HG03558 (cell line): ENCODE results near the gene PAOX.
"Not testable (repeated sequence)": the region's sequence is repeated elsewhere in the genome, so short reads cannot be mapped to it uniquely, and the experiment has no call there.

Experiments used
- ATAC-seq: cut with Tn5 transposase; IDR thresholded peaks from one replicate; pipeline ENCODE4 v1.9.1; 2021; ENCODE audit warnings: moderate number of reproducible peaks; ENCODE audit not compliant: unreplicated experiment; ENCODE audit errors: extremely low read depth

Gene PAOX

GRCh38 chr10:133379801-133380666 is 972 bp downstream of the PAOX start:
- ATAC-seq = no peak

- ATAC-seq = no peak
These were observed 2.0 kb downstream of the PAOX start for GRCh38 chr10:133381036-133381435.

GRCh38 chr10:133383551-133383950 is 4.5 kb downstream of the PAOX start:
- no peak for ATAC-seq

GRCh38 chr10:133384071-133384470 is 5.0 kb downstream of the PAOX start:
- no peak for ATAC-seq

GRCh38 chr10:133385214-133385613 is 6.2 kb downstream of the PAOX start:
- ATAC-seq = no peak

- not testable (repeated sequence) for ATAC-seq
These were observed 7.9 kb downstream of the PAOX start for GRCh38 chr10:133386951-133387350.

GRCh38 chr10:133388236-133388972 is 9.3 kb downstream of the PAOX start:
- ATAC-seq = no peak

- peak; percentile 84 for ATAC-seq
These were observed 10.1 kb downstream of the PAOX start for GRCh38 chr10:133388973-133389818.

GRCh38 chr10:133390597-133391248 is 11.7 kb downstream of the PAOX start:
- ATAC-seq = no peak

- ATAC-seq = no peak
These were observed 12.2 kb downstream of the PAOX start for GRCh38 chr10:133391249-133391635.

GRCh38 chr10:133391761-133392518 is 12.9 kb downstream of the PAOX start:
- no peak for ATAC-seq

GRCh38 chr10:133393401-133394063 is 14.5 kb downstream of the PAOX start:
- no peak for ATAC-seq

- ATAC-seq = peak; percentile 53
These were observed 15.1 kb downstream of the PAOX start, which contains the start of gene MTG1 for GRCh38 chr10:133394064-133394663. Gene MTG1, plus strand, starts transcription at chr10:133394157. Its CDS starts 64 bp downstream, at chr10:133394221.

GRCh38 chr10:133394801-133395221 is 15.7 kb downstream of the PAOX start:
- ATAC-seq = no peak

GRCh38 chr10:133396035-133396624 is 17.1 kb downstream of the PAOX start:
- ATAC-seq = no peak

GRCh38 chr10:133397938-133398337 is 18.9 kb downstream of the PAOX start:
- ATAC-seq = no peak

- no peak for ATAC-seq
These were observed 20.1 kb downstream of the PAOX start for GRCh38 chr10:133399123-133399601.
